ENCODE measurements around the gene HTR1B.

- TF ChIP-seq CTCF (IDR thresholded peaks at IDR 0.05; ENCODE audit: insufficient read depth, low read length) (no peak), REST (IDR thresholded peaks at IDR 0.05; ENCODE audit: insufficient replicate concordance, low read depth) (no peak), POLR2AphosphoS5 (IDR thresholded peaks at IDR 0.05; ENCODE audit: low read depth) (no peak)
Measured at GRCh38 chr6:77512554-77512953, 49.3 kb upstream of the HTR1B start.

All from HL-60 (cell line).